GM23338 (cell line): ENCODE data around the gene TMEM145.

Experiments used
- POLR2AphosphoS5 ChIP-seq: IDR thresholded peaks from 2 replicates; pipeline ENCODE4 v1.6.1; 2016; ENCODE audit warnings: antibody characterized with exemption, low read depth
- TF ChIP-seq, protein P1 (sequence below), 2 experiments: fragments of 200-600 bp in 1 of 2; sonication (generic) in 1 of 2; conservative IDR thresholded peaks; 2 replicates each; pipeline versions ENCODE4 v1.5.1 to v1.6.1; 2016 to 2017; ENCODE audit warnings: antibody characterized with exemption in 2 of 2, low read depth in 2 of 2, mild to moderate bottlenecking in 2 of 2, moderate library complexity in 1 of 2

DNA sequence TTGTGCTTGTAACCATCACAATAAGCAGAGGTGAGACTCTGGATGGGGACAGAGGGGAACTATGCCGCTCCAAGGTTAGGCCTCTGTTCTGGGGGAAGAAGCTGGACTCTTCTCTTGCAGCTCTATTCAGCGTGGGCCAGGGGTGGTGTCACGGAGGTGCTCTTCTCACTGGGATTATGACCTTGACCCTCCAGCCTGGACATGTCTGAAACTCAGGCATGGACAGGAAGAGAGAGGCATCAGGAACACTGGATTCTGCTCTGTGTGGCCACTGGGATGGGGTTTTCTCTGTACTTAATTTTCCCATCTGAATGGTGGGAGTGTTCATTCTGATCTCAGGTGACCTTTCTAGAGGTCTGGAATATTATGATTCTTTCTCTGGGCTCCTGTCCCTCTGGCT is 19.9 kb downstream of the TMEM145 start:
- TF ChIP-seq, protein P1, sequence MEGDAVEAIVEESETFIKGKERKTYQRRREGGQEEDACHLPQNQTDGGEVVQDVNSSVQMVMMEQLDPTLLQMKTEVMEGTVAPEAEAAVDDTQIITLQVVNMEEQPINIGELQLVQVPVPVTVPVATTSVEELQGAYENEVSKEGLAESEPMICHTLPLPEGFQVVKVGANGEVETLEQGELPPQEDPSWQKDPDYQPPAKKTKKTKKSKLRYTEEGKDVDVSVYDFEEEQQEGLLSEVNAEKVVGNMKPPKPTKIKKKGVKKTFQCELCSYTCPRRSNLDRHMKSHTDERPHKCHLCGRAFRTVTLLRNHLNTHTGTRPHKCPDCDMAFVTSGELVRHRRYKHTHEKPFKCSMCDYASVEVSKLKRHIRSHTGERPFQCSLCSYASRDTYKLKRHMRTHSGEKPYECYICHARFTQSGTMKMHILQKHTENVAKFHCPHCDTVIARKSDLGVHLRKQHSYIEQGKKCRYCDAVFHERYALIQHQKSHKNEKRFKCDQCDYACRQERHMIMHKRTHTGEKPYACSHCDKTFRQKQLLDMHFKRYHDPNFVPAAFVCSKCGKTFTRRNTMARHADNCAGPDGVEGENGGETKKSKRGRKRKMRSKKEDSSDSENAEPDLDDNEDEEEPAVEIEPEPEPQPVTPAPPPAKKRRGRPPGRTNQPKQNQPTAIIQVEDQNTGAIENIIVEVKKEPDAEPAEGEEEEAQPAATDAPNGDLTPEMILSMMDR (conservative IDR thresholded peaks at IDR 0.05; ENCODE audit: low read depth in 2 of 2): no peak
- no peak for TF ChIP-seq POLR2AphosphoS5
